ENCODE results near the gene EPYC.

The EPYC gene

DNA sequence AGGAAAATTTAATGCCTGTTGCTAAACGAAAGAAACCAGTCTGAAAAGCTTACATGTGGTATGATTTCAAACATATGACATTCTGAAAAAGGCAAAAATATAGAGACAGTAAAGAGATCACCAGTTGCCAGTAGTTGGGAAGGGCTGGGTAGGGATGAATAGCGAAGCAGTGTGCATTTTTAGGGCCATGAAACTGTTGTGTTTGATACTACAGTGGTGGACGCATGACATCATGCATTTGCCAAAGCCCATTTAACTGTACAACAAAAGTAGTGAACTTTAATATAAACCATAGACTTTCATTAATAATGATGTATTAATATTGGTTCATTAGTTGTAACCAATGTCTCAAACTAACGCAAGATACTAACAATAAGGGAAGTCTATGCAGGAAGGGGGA lies 14.7 kb upstream of the EPYC start:
- Histone ChIP-seq H3K27ac (ENCODE audit: low read length) (no peak overlapping the region), H3K36me3 (ENCODE audit: control insufficient read depth, insufficient read depth, low read length) (no peaks in the 10 kb centered on the region), H3K4me1 (ENCODE audit: control insufficient read depth, insufficient read depth, low read length) (no peaks in the 10 kb centered on the region), H3K4me3 (ENCODE audit: low read length) (no peak overlapping the region), H3K9me3 (ENCODE audit: control insufficient read depth, insufficient read depth, low read length) (no peaks in the 10 kb centered on the region), H3K27me3 (ENCODE audit: control insufficient read depth, insufficient read depth, low read length) (no peaks in the 10 kb centered on the region)
- DNase-seq (ENCODE audit: low read depth, low spot score): no peak
- WGBS (ENCODE audit: insufficient coverage, insufficient read length): no CpG with 5 or more reads among the region's 4 CpGs

DNA sequence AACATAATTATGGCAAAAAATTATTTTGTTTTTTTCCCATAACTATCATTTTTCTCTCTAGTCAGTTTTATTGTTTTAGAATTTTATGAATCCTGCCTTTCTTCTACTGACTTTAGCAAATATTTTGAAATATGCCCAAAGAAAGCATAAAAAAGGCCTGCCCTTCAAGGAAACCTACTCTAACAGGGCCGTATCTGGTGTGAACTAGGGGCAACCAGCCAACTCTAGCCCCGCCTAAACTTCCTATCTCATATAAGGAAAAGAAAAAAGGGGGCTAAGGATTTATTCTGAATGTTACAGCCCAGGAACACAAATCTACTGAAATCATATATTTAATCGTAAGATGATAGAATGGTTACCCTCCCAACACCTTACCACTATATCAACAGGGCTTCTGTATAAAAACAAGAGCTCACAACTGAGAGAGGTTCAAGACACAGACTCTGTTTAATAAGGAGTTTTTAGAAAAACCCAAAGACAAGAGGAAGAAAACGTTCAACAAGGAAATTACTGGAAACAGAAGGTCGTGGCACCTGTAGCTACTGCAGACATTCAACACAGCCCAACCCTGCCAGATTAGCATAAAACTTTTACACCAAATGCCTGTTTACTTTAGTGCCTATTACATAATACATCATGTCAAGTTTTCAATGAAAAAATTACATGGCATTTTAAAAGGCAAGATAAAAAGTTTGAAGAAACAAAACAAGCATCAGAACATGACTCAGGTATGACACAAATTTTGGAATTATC lies 12.9 kb upstream of the EPYC start:
- Histone ChIP-seq H3K4me3 (ENCODE audit: low read length) (no peak overlapping the region), H3K27me3 (ENCODE audit: control insufficient read depth, insufficient read depth, low read length) (no peaks in the 10 kb centered on the region), H3K9me3 (ENCODE audit: control insufficient read depth, insufficient read depth, low read length) (no peaks in the 10 kb centered on the region), H3K4me1 (ENCODE audit: control insufficient read depth, insufficient read depth, low read length) (no peaks in the 10 kb centered on the region), H3K36me3 (ENCODE audit: control insufficient read depth, insufficient read depth, low read length) (no peaks in the 10 kb centered on the region), H3K27ac (ENCODE audit: low read length) (no peak overlapping the region)
- DNase-seq (ENCODE audit: low read depth, low spot score): no peak
- no CpG with 5 or more reads among the region's 5 CpGs for WGBS (ENCODE audit: insufficient coverage, insufficient read length)

DNA sequence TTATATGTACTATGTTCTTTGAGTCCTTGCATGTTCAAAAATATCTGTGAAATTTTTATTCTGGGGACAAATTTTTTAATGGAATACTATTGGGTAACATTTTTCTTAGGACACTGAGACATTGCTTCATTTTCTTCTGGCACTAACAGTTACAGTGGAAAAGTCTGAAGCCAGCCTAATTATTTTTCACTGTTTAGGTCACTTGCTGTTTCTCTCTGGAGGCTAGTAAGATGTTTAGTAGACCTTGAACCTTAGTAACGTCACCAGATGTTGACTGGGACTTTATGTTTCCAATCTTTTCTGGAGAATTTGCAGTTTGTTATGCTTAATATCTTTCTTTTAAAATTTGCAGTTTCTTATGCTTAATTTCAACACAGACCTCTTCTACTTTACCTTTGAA lies 12.3 kb upstream of the EPYC start:
- Histone ChIP-seq H3K36me3 (ENCODE audit: control insufficient read depth, insufficient read depth, low read length) (no peaks in the 10 kb centered on the region), H3K27ac (ENCODE audit: low read length) (no peak overlapping the region), H3K4me1 (ENCODE audit: control insufficient read depth, insufficient read depth, low read length) (no peaks in the 10 kb centered on the region), H3K4me3 (ENCODE audit: low read length) (no peak overlapping the region), H3K27me3 (ENCODE audit: control insufficient read depth, insufficient read depth, low read length) (no peaks in the 10 kb centered on the region), H3K9me3 (ENCODE audit: control insufficient read depth, insufficient read depth, low read length) (no peaks in the 10 kb centered on the region)
- no CpG with 5 or more reads among the region's 1 CpG for WGBS (ENCODE audit: insufficient coverage, insufficient read length)
- no peak for DNase-seq (ENCODE audit: low read depth, low spot score)

DNA sequence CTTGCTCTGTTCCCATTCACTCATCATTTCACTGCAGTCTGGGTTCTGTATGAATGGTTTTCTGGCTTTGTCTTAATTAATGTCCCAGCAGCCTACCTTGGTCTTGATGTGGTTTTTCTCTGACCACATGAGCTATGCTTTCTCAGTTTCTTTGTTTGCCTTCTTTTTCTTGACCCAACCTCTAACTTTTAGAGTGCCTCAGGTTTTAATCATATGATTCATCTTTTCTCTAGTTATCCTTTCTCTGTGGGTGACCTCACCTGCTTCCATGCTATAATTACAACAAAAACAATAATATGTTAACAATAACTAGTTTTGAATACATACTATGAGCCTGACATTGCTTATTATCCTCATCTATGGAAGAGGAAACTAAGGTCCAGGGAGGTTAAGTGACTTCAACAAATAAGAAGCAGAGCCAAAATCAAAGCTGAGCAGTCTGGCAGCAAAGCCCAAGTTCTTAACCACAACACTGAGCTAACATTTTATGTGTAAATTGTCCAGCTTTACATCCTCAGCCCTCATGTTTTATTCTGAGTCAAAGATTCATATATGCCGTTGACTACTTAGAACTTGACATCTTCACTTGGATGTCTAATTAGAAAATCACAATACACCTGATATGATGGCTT lies 4.7 kb upstream of the EPYC start:
- no peaks in the 10 kb centered on the region for H3K36me3 ChIP-seq (ENCODE audit: control insufficient read depth, insufficient read depth, low read length)
- H3K4me1 ChIP-seq (ENCODE audit: control insufficient read depth, insufficient read depth, low read length): no peaks in the 10 kb centered on the region
- no CpG with 5 or more reads among the region's 1 CpG for WGBS (ENCODE audit: insufficient coverage, insufficient read length)
- no peaks in the 10 kb centered on the region for H3K9me3 ChIP-seq (ENCODE audit: control insufficient read depth, insufficient read depth, low read length)
- H3K27ac ChIP-seq (ENCODE audit: low read length): no peak overlapping the region
- no peak for DNase-seq (ENCODE audit: low read depth, low spot score)
- no peaks in the 10 kb centered on the region for H3K27me3 ChIP-seq (ENCODE audit: control insufficient read depth, insufficient read depth, low read length)
- no peak overlapping the region for H3K4me3 ChIP-seq (ENCODE audit: low read length)

DNA sequence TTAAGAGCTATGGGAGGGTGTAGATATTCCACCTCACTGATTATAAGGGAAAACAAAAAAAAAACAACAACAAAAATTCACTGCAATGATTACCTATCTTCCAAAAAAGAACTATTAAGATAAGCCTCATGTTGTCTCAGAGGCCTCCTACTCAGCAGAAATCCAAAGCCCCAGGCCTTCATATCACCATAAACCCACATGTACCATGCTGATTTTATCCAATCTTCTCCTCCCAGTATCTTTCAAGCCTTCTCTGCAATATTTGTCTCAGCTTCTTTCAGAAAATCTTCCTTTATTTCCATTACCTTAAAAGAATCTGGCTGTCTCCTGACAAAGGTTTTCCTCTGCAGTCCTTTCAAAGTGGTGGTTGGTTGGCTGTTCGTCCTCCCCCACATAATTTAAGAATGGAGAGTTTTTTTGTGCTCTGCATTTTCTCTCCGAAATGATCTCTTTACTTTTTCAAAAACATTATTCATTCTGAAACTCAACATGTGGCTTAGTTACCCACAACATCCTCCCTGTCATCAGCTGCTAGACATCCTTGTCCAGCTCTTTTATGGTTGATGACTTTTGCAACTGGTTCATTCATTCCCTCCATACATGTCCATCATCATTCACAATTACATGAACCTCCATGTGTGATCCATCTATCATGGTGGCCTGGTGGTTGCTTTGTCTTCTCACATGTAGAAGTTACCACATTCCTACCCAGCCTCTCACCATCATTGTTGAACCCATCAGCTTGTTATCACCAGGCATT lies 2.9 kb upstream of the EPYC start:
- WGBS (ENCODE audit: insufficient coverage, insufficient read length): no CpG with 5 or more reads among the region's 2 CpGs

DNA sequence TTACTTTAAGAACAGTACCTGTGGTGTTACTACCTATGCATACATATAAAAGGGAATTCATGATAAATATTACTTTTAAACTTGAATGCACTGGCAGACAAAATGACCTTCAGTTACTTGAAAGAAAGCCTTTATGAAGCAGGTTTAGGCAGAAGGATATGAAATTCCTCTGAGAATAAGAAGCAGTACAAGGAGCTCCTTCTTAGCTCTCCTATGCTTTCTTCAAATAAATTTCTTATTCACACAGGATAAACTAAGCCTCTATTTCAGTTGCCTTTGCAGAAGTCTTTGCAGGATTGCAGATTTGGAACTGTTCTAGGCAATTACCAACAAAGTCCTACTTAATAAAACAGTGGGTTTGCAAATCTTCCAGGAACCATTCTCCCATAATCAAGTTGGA lies 1.0 kb downstream of the EPYC start:
- DNase-seq (ENCODE audit: low read depth, low spot score): no peak
- no peaks in the 10 kb centered on the region for H3K36me3 ChIP-seq (ENCODE audit: control insufficient read depth, insufficient read depth, low read length)
- H3K27ac ChIP-seq (ENCODE audit: low read length): no peak overlapping the region
- no peaks in the 10 kb centered on the region for H3K4me1 ChIP-seq (ENCODE audit: control insufficient read depth, insufficient read depth, low read length)
- H3K4me3 ChIP-seq (ENCODE audit: low read length): no peak overlapping the region
- H3K9me3 ChIP-seq (ENCODE audit: control insufficient read depth, insufficient read depth, low read length): no peaks in the 10 kb centered on the region
- no peaks in the 10 kb centered on the region for H3K27me3 ChIP-seq (ENCODE audit: control insufficient read depth, insufficient read depth, low read length)

More for the DNA sequence above, 2.9 kb upstream of the EPYC start:
- Histone ChIP-seq H3K9me3 (ENCODE audit: control insufficient read depth, insufficient read depth, low read length) (no peaks in the 10 kb centered on the region), H3K27me3 (ENCODE audit: control insufficient read depth, insufficient read depth, low read length) (no peaks in the 10 kb centered on the region), H3K4me1 (ENCODE audit: control insufficient read depth, insufficient read depth, low read length) (no peaks in the 10 kb centered on the region), H3K27ac (ENCODE audit: low read length) (no peak overlapping the region), H3K36me3 (ENCODE audit: control insufficient read depth, insufficient read depth, low read length) (no peaks in the 10 kb centered on the region), H3K4me3 (ENCODE audit: low read length) (no peak overlapping the region)
- no peak for DNase-seq (ENCODE audit: low read depth, low spot score)

DNA sequence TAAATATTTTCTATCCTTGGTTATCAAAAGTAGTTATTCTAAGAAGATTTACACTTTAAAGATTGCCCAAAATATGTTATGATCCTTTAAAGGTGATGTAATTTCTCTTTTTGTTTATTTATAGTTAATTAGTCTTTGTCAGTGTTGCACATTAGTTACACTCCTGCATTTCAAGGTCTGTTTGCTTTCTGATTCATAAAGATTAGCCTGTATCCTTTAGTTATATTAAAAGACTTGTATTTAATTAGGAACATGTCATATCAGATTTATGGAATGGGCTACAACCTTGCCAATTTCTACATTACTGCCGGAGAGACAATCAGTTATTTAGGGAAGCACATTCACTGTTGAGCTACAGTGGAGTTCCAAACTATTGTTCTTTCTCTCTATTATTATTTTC lies 3.5 kb downstream of the EPYC start:
- no peak overlapping the region for H3K4me3 ChIP-seq (ENCODE audit: low read length)
- no peaks in the 10 kb centered on the region for H3K4me1 ChIP-seq (ENCODE audit: control insufficient read depth, insufficient read depth, low read length)
- no peaks in the 10 kb centered on the region for H3K36me3 ChIP-seq (ENCODE audit: control insufficient read depth, insufficient read depth, low read length)
- no peak overlapping the region for H3K27ac ChIP-seq (ENCODE audit: low read length)
- DNase-seq (ENCODE audit: low read depth, low spot score): no peak
- WGBS (ENCODE audit: insufficient coverage, insufficient read length): no CpG with 5 or more reads among the region's 1 CpG
- H3K27me3 ChIP-seq (ENCODE audit: control insufficient read depth, insufficient read depth, low read length): no peaks in the 10 kb centered on the region
- no peaks in the 10 kb centered on the region for H3K9me3 ChIP-seq (ENCODE audit: control insufficient read depth, insufficient read depth, low read length)

DNA sequence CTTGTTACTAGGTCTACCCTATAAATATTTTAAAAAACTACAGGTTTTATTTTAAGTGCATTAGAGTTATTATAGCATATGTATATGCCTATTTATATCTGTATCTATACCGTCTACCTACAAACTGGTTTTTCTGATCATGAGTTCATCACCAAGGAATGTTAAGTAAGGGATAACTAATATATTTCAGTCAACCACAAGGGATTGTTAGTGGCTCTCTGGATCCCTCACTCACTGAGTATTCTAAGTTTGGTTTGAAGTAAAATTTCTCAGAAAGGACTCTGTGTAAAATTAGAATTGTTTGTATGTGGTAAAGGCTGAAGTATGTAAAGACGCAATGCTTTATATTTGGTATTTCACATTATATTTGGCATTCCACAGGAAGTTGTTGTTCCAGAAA lies 4.8 kb downstream of the EPYC start:
- 100% methylated on average over 1 of the region's 2 CpGs for WGBS (ENCODE audit: insufficient coverage, insufficient read length)
- no peak overlapping the region for H3K27ac ChIP-seq (ENCODE audit: low read length)
- no peak for DNase-seq (ENCODE audit: low read depth, low spot score)
- H3K9me3 ChIP-seq (ENCODE audit: control insufficient read depth, insufficient read depth, low read length): no peaks in the 10 kb centered on the region
- no peaks in the 10 kb centered on the region for H3K36me3 ChIP-seq (ENCODE audit: control insufficient read depth, insufficient read depth, low read length)
- no peaks in the 10 kb centered on the region for H3K4me1 ChIP-seq (ENCODE audit: control insufficient read depth, insufficient read depth, low read length)
- H3K4me3 ChIP-seq (ENCODE audit: low read length): no peak overlapping the region
- H3K27me3 ChIP-seq (ENCODE audit: control insufficient read depth, insufficient read depth, low read length): no peaks in the 10 kb centered on the region

DNA sequence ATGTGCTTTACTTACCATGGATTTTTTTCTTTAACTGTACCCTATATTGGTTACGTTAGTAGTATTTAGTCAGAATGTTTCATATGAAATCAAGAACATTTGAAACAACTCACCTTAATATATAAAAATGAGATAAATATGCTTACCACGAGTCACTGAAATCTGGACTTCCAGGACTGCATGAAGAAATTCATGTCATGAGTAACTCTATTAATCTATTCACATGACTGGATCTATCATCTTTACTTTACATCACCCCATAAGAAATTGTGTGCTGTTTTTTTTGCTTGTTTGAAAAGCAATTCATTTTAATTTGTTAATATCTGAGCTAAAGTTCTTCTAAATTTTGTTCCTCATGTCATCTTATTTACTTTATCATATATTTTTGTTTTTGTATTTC lies 5.2 kb downstream of the EPYC start:
- no CpG with 5 or more reads among the region's 2 CpGs for WGBS (ENCODE audit: insufficient coverage, insufficient read length)
- H3K4me1 ChIP-seq (ENCODE audit: control insufficient read depth, insufficient read depth, low read length): no peaks in the 10 kb centered on the region
- no peak overlapping the region for H3K27ac ChIP-seq (ENCODE audit: low read length)
- no peak for DNase-seq (ENCODE audit: low read depth, low spot score)
- H3K9me3 ChIP-seq (ENCODE audit: control insufficient read depth, insufficient read depth, low read length): no peaks in the 10 kb centered on the region
- H3K4me3 ChIP-seq (ENCODE audit: low read length): no peak overlapping the region
- H3K27me3 ChIP-seq (ENCODE audit: control insufficient read depth, insufficient read depth, low read length): no peaks in the 10 kb centered on the region
- H3K36me3 ChIP-seq (ENCODE audit: control insufficient read depth, insufficient read depth, low read length): no peaks in the 10 kb centered on the region

DNA sequence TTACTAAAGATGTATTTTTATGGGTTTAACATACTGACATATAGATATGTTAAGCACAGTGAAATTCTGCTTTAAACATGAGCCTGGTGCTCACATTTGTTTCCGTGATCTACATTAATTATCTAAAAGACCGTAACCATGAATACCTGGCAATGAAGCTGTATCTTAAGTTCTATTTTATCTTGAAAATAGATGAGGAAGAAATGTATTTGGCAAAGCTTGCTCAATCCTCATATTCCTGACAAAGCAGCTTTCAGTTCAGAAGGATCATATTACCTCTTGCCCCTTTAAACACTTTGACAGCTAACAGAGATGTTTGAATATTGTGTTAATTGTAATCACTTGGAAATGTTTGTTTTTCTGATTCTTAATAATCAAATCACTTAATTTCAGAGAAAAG lies 9.8 kb downstream of the EPYC start:
- Histone ChIP-seq H3K27me3 (ENCODE audit: control insufficient read depth, insufficient read depth, low read length) (no peaks in the 10 kb centered on the region), H3K9me3 (ENCODE audit: control insufficient read depth, insufficient read depth, low read length) (no peaks in the 10 kb centered on the region), H3K4me1 (ENCODE audit: control insufficient read depth, insufficient read depth, low read length) (no peaks in the 10 kb centered on the region), H3K4me3 (ENCODE audit: low read length) (no peak overlapping the region), H3K27ac (ENCODE audit: low read length) (no peak overlapping the region), H3K36me3 (ENCODE audit: control insufficient read depth, insufficient read depth, low read length) (no peaks in the 10 kb centered on the region)
- no CpG with 5 or more reads among the region's 2 CpGs for WGBS (ENCODE audit: insufficient coverage, insufficient read length)
- DNase-seq (ENCODE audit: low read depth, low spot score): no peak
